Activated naive CD4-positive, alpha-beta T cell treated with anti-CD3 and anti-CD28 coated beads, Interleukin-2, amount 10 ng/mL, durations not matched to agents 7 days and 5 days (primary cell): Measurements from ENCODE around the gene KLHL26.

Source experiments
- CTCF ChIA-PET: fragments of 350-600 bp; sonication (Branson Sonifier 250); formaldehyde crosslinking; loops from one replicate; lab custom pipeline; 2021; ENCODE audit warnings: antibody characterized with exemption; lab: Charles Lee
- DNase-seq: peaks from one replicate; pipeline ENCODE4 v3.0.0-alpha.2; 2020
- H3K27ac Mint-ChIP-seq: one replicate; pipeline ENCODE4 v1.8.0; 2021; ENCODE audit warnings: mild to moderate bottlenecking, moderate library complexity, mixed read lengths
- H3K27me3 Mint-ChIP-seq: one replicate; pipeline ENCODE4 v1.8.0; 2021; ENCODE audit warnings: mild to moderate bottlenecking, mixed read lengths
- H3K36me3 Mint-ChIP-seq: one replicate; pipeline ENCODE4 v1.8.0; 2021; ENCODE audit warnings: mixed read lengths
- H3K4me1 Mint-ChIP-seq: one replicate; pipeline ENCODE4 v1.8.0; 2021; ENCODE audit warnings: mixed read lengths
- H3K4me3 Mint-ChIP-seq: one replicate; pipeline ENCODE4 v1.8.0; 2021; ENCODE audit warnings: mild to moderate bottlenecking, moderate library complexity, mixed read lengths
- H3K9me3 Mint-ChIP-seq: one replicate; pipeline ENCODE4 v1.8.0; 2021; ENCODE audit warnings: mixed read lengths

The KLHL26 gene

GRCh38 chr19:18639706-18640243 lies 2.9 kb downstream of the KLHL26 start:
- CTCF ChIA-PET, result no interaction called here
- Mint-ChIP-seq H3K36me3 (no peaks in the 10 kb centered on the region), H3K27me3 (peaks cover 13% of the 10 kb centered on the region), H3K27ac (no peak overlapping the region), H3K9me3 (no peaks in the 10 kb centered on the region), H3K4me1 (peaks cover 28% of the 10 kb centered on the region), H3K4me3 (no peak overlapping the region)
- DNase-seq, result no peak

- CTCF ChIA-PET, result interaction anchor here (0.9 kb wide), 1 partner anchor 58 kb away, joined by 3 read pairs; no protein-coding TSS in a partner anchor
- DNase-seq, result no peak
- Mint-ChIP-seq H3K4me3 (no peak overlapping the region), H3K9me3 (no peaks in the 10 kb centered on the region), H3K36me3 (peaks cover 1% of the 10 kb centered on the region), H3K27ac (no peak overlapping the region), H3K27me3 (no peaks in the 10 kb centered on the region), H3K4me1 (peaks cover 9% of the 10 kb centered on the region)
These were observed 7.6 kb downstream of the KLHL26 start for GRCh38 chr19:18644196-18645034.

GRCh38 chr19:18645035-18645511 lies 8.2 kb downstream of the KLHL26 start:
- peaks cover 9% of the 10 kb centered on the region for H3K4me1 Mint-ChIP-seq
- no peaks in the 10 kb centered on the region for H3K9me3 Mint-ChIP-seq
- CTCF ChIA-PET, result interaction anchor here (0.9 kb wide), 1 partner anchor 59 kb away, joined by 3 read pairs; no protein-coding TSS in a partner anchor
- H3K27ac Mint-ChIP-seq, result no peak overlapping the region
- no peak for DNase-seq
- H3K27me3 Mint-ChIP-seq, result no peaks in the 10 kb centered on the region
- no peak overlapping the region for H3K4me3 Mint-ChIP-seq
- H3K36me3 Mint-ChIP-seq, result peaks cover 1% of the 10 kb centered on the region

- Mint-ChIP-seq H3K4me3 (no peak overlapping the region), H3K9me3 (no peaks in the 10 kb centered on the region), H3K36me3 (peaks cover 1% of the 10 kb centered on the region), H3K27ac (no peak overlapping the region), H3K27me3 (no peaks in the 10 kb centered on the region), H3K4me1 (peaks cover 9% of the 10 kb centered on the region)
- CTCF ChIA-PET, result no interaction called here
- DNase-seq, result no peak
These were observed 9.9 kb downstream of the KLHL26 start for GRCh38 chr19:18646535-18647370.

GRCh38 chr19:18647371-18647767 lies 10.5 kb downstream of the KLHL26 start:
- Mint-ChIP-seq H3K27me3 (no peaks in the 10 kb centered on the region), H3K4me3 (no peak overlapping the region), H3K4me1 (peaks cover 9% of the 10 kb centered on the region), H3K9me3 (no peaks in the 10 kb centered on the region), H3K27ac (no peak overlapping the region), H3K36me3 (peaks cover 1% of the 10 kb centered on the region)
- CTCF ChIA-PET, result no interaction called here
- no peak for DNase-seq

- H3K27ac Mint-ChIP-seq, result no peak overlapping the region
- H3K9me3 Mint-ChIP-seq, result no peaks in the 10 kb centered on the region
These were observed 11.0 kb downstream of the KLHL26 start for GRCh38 chr19:18647807-18648206.

GRCh38 chr19:18648973-18649315 lies 12.1 kb downstream of the KLHL26 start:
- DNase-seq, result no peak
- Mint-ChIP-seq H3K27me3 (no peaks in the 10 kb centered on the region), H3K36me3 (peaks cover 1% of the 10 kb centered on the region), H3K4me1 (peaks cover 9% of the 10 kb centered on the region), H3K9me3 (no peaks in the 10 kb centered on the region), H3K4me3 (no peak overlapping the region), H3K27ac (no peak overlapping the region)
- CTCF ChIA-PET, result no interaction called here

More at GRCh38 chr19:18647807-18648206, 11.0 kb downstream of the KLHL26 start:
- DNase-seq, result no peak
- Mint-ChIP-seq H3K4me1 (peaks cover 9% of the 10 kb centered on the region), H3K4me3 (no peak overlapping the region), H3K36me3 (peaks cover 1% of the 10 kb centered on the region), H3K27me3 (no peaks in the 10 kb centered on the region)
- CTCF ChIA-PET, result no interaction called here

GRCh38 chr19:18649371-18650020 lies 12.7 kb downstream of the KLHL26 start:
- Mint-ChIP-seq H3K4me1 (peaks cover 6% of the 10 kb centered on the region), H3K9me3 (no peaks in the 10 kb centered on the region), H3K27ac (no peak overlapping the region), H3K4me3 (no peak overlapping the region), H3K27me3 (no peaks in the 10 kb centered on the region), H3K36me3 (peaks cover 1% of the 10 kb centered on the region)
- CTCF ChIA-PET, result no interaction called here
- no peak for DNase-seq

GRCh38 chr19:18650021-18650390 lies 13.2 kb downstream of the KLHL26 start:
- DNase-seq, result no peak
- CTCF ChIA-PET, result no interaction called here
- Mint-ChIP-seq H3K36me3 (peaks cover 1% of the 10 kb centered on the region), H3K4me1 (peaks cover 6% of the 10 kb centered on the region), H3K4me3 (no peak overlapping the region), H3K9me3 (no peaks in the 10 kb centered on the region), H3K27ac (no peak overlapping the region), H3K27me3 (no peaks in the 10 kb centered on the region)

- H3K4me1 Mint-ChIP-seq, result peaks cover 6% of the 10 kb centered on the region
- H3K9me3 Mint-ChIP-seq, result no peaks in the 10 kb centered on the region
- H3K27ac Mint-ChIP-seq, result no peak overlapping the region
- no peak overlapping the region for H3K4me3 Mint-ChIP-seq
- no peak for DNase-seq
- H3K27me3 Mint-ChIP-seq, result no peaks in the 10 kb centered on the region
- CTCF ChIA-PET, result no interaction called here
- peaks cover 1% of the 10 kb centered on the region for H3K36me3 Mint-ChIP-seq
These were observed 13.7 kb downstream of the KLHL26 start for GRCh38 chr19:18650468-18651041.

- Mint-ChIP-seq H3K4me1 (peaks cover 6% of the 10 kb centered on the region), H3K9me3 (no peaks in the 10 kb centered on the region), H3K27me3 (no peaks in the 10 kb centered on the region), H3K27ac (no peak overlapping the region), H3K4me3 (no peak overlapping the region), H3K36me3 (peaks cover 1% of the 10 kb centered on the region)
- DNase-seq, result no peak
- CTCF ChIA-PET, result no interaction called here
These were observed 14.5 kb downstream of the KLHL26 start for GRCh38 chr19:18651300-18651699.

GRCh38 chr19:18651733-18652132 lies 14.9 kb downstream of the KLHL26 start:
- no peak for DNase-seq
- H3K4me1 Mint-ChIP-seq, result peaks cover 6% of the 10 kb centered on the region
- peaks cover 1% of the 10 kb centered on the region for H3K36me3 Mint-ChIP-seq
- no peak overlapping the region for H3K27ac Mint-ChIP-seq
- no peaks in the 10 kb centered on the region for H3K27me3 Mint-ChIP-seq
- no peak overlapping the region for H3K4me3 Mint-ChIP-seq
- CTCF ChIA-PET, result no interaction called here
- no peaks in the 10 kb centered on the region for H3K9me3 Mint-ChIP-seq

GRCh38 chr19:18653853-18654252 lies 17.0 kb downstream of the KLHL26 start:
- Mint-ChIP-seq H3K4me1 (peaks cover 4% of the 10 kb centered on the region), H3K36me3 (no peaks in the 10 kb centered on the region), H3K9me3 (no peaks in the 10 kb centered on the region), H3K27ac (no peak overlapping the region), H3K27me3 (no peaks in the 10 kb centered on the region), H3K4me3 (no peak overlapping the region)
- DNase-seq, result no peak
- CTCF ChIA-PET, result no interaction called here

- Mint-ChIP-seq H3K27me3 (no peaks in the 10 kb centered on the region), H3K4me1 (no peaks in the 10 kb centered on the region), H3K36me3 (no peaks in the 10 kb centered on the region), H3K27ac (no peak overlapping the region), H3K9me3 (no peaks in the 10 kb centered on the region), H3K4me3 (no peak overlapping the region)
- no peak for DNase-seq
- CTCF ChIA-PET, result no interaction called here
These were observed 17.6 kb downstream of the KLHL26 start for GRCh38 chr19:18654469-18654868.
